HEK293 (cell line): ENCODE data around the gene PDHA2.

ENCODE experiments used
- CTCF ChIA-PET: fragments of 350-600 bp; formaldehyde crosslinking; extraction: SDS; loops from one replicate; lab custom pipeline; 2021; ENCODE audit warnings: antibody characterized with exemption; lab: Yijun Ruan, JAX
- POLR2A ChIA-PET: fragments of 300-600 bp; formaldehyde crosslinking; extraction: SDS; loops from one replicate; lab custom pipeline; 2020; ENCODE audit warnings: antibody characterized with exemption, inconsistent platforms; lab: Yijun Ruan, JAX
- H3K27ac ChIP-seq: fragments of 200-500 bp; sonication (Bioruptor generic); 2 replicates; pipeline ENCODE4 v1.5.1; 2014; ENCODE audit warnings: low read depth, low read length, control low read depth, inconsistent platforms; ENCODE audit errors: extremely low read depth
- H3K36me3 ChIP-seq, 2 experiments: fragments of 200-500 bp in 1 of 2; sonication (Bioruptor generic) in 1 of 2; 1 replicate in 1 of 2; 2 replicates in 1 of 2; pipeline ENCODE4 v1.5.1; 2014 to 2017; ENCODE audit warnings: inconsistent platforms in 2 of 2, low read length in 2 of 2; ENCODE audit not compliant: control insufficient read depth in 2 of 2, insufficient read depth in 1 of 2
- H3K4me1 ChIP-seq: fragments of 200-500 bp; sonication (Bioruptor generic); 2 replicates; pipeline ENCODE4 v1.5.1; 2014; ENCODE audit warnings: mild to moderate bottlenecking, low read length, inconsistent platforms; ENCODE audit not compliant: control insufficient read depth, insufficient read depth
- H3K4me3 ChIP-seq: 2 replicates; pipeline ENCODE4 v1.5.1; 2011; ENCODE audit warnings: low read depth, mild to moderate bottlenecking, control low read depth, low read length, moderate library complexity
- H3K9me3 ChIP-seq: fragments of 200-500 bp; sonication (Bioruptor generic); 2 replicates; pipeline ENCODE4 v1.5.1; 2014; ENCODE audit warnings: low read depth, low read length, inconsistent platforms; ENCODE audit not compliant: control insufficient read depth, insufficient read depth
- YY1 ChIP-seq: fragments of 450-650 bp; formaldehyde crosslinking; IDR thresholded peaks from 2 replicates; pipeline ENCODE4 v1.5.1; 2018; ENCODE audit warnings: missing biosample characterization, missing genetic modification characterization
- ZBTB1 ChIP-seq: fragments of 450-650 bp; formaldehyde crosslinking; IDR thresholded peaks from 2 replicates; pipeline ENCODE4 v1.5.1; 2016; ENCODE audit warnings: missing biosample characterization, missing genetic modification characterization
- ZBTB20 ChIP-seq: fragments of 450-650 bp; formaldehyde crosslinking; IDR thresholded peaks from 2 replicates; pipeline ENCODE4 v1.5.1; 2016; ENCODE audit warnings: missing biosample characterization, missing genetic modification characterization
- ZNF175 ChIP-seq: fragments of 450-650 bp; formaldehyde crosslinking; IDR thresholded peaks from 2 replicates; pipeline ENCODE4 v1.5.1; 2016; ENCODE audit warnings: missing biosample characterization, missing genetic modification characterization
- ZNF202 ChIP-seq: fragments of 450-650 bp; formaldehyde crosslinking; IDR thresholded peaks from 2 replicates; pipeline ENCODE4 v1.5.1; 2016; ENCODE audit warnings: missing biosample characterization, missing genetic modification characterization, borderline replicate concordance
- ZNF266 ChIP-seq: fragments of 450-650 bp; formaldehyde crosslinking; IDR thresholded peaks from 2 replicates; pipeline ENCODE4 v1.5.1; 2016; ENCODE audit warnings: missing biosample characterization, missing genetic modification characterization, low read depth
- ZNF274 ChIP-seq, 2 experiments: fragments of 200-500 bp in 1 of 2; fragments of 450-650 bp in 1 of 2; sonication (Bioruptor generic) in 1 of 2; formaldehyde crosslinking in 1 of 2; IDR thresholded peaks; 2 replicates each; pipeline versions ENCODE4 v1.5.1 to v1.6.1; 2014 to 2016; ENCODE audit warnings: borderline replicate concordance in 1 of 2, inconsistent platforms in 1 of 2, low read length in 1 of 2, missing biosample characterization in 1 of 2, missing genetic modification characterization in 1 of 2
- ZNF366 ChIP-seq: fragments of 450-650 bp; formaldehyde crosslinking; conservative IDR thresholded peaks from 2 replicates; pipeline ENCODE4 v1.5.1; 2016; ENCODE audit warnings: missing biosample characterization, missing genetic modification characterization
- ZNF473 ChIP-seq: fragments of 450-650 bp; formaldehyde crosslinking; IDR thresholded peaks from 2 replicates; pipeline ENCODE4 v1.5.1; 2017; ENCODE audit warnings: missing biosample characterization, missing genetic modification characterization
- ZNF621 ChIP-seq: fragments of 450-650 bp; formaldehyde crosslinking; IDR thresholded peaks from 2 replicates; pipeline ENCODE4 v1.5.1; 2017; ENCODE audit warnings: missing biosample characterization, missing genetic modification characterization
- ZNF626 ChIP-seq: fragments of 450-650 bp; sonication (Bioruptor Pico); formaldehyde crosslinking; IDR thresholded peaks from 2 replicates; pipeline ENCODE4 v1.5.1; 2018; ENCODE audit warnings: missing biosample characterization, missing genetic modification characterization, inconsistent platforms
- ZNF629 ChIP-seq: fragments of 450-650 bp; formaldehyde crosslinking; IDR thresholded peaks from 2 replicates; pipeline ENCODE4 v1.5.1; 2017; ENCODE audit warnings: missing biosample characterization, missing genetic modification characterization
- ZNF658 ChIP-seq: fragments of 450-650 bp; formaldehyde crosslinking; IDR thresholded peaks from 2 replicates; pipeline ENCODE4; 2016; ENCODE audit warnings: missing biosample characterization, missing genetic modification characterization
- ZNF776 ChIP-seq: fragments of 450-650 bp; formaldehyde crosslinking; IDR thresholded peaks from 2 replicates; pipeline ENCODE4 v1.5.0; 2017; ENCODE audit warnings: missing biosample characterization, missing genetic modification characterization, borderline replicate concordance
- TF ChIP-seq, protein P1 (sequence below): fragments of 450-650 bp; formaldehyde crosslinking; IDR thresholded peaks from 2 replicates; pipeline ENCODE4 v1.5.1; 2016; ENCODE audit warnings: missing biosample characterization, missing genetic modification characterization
- TF ChIP-seq, protein P2 (sequence below): fragments of 450-650 bp; formaldehyde crosslinking; IDR thresholded peaks from 2 replicates; pipeline ENCODE4 v1.5.1; 2017; ENCODE audit warnings: missing biosample characterization, missing genetic modification characterization
- TF ChIP-seq, protein P3 (sequence below): fragments of 450-650 bp; formaldehyde crosslinking; IDR thresholded peaks from 2 replicates; pipeline ENCODE4 v1.5.1; 2016; ENCODE audit warnings: missing biosample characterization, missing genetic modification characterization, low read depth
- TF ChIP-seq, protein P4 (sequence below): fragments of 450-650 bp; formaldehyde crosslinking; conservative IDR thresholded peaks from 2 replicates; pipeline ENCODE4 v1.5.1; 2016; ENCODE audit warnings: low read depth, missing biosample characterization, missing genetic modification characterization

The PDHA2 gene

DNA sequence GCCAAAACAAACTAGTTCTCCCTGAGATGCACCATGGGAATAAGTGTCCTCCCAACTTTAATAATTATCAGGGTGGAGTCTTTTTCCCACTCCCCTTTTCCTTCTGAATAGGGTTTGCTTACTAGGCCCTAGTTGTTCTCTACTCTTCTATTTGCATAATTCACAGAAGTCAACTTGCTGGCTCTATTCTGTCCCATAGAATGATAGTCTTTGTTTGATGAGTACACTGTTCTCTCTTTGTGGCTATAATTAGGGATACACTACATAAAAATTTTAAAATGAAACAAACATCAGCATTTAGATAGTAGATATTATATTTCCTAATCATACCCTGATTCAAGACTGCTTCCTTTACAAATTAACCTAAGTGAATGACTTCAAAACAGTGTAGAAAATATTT is 10.3 kb downstream of the PDHA2 start:
- Histone ChIP-seq H3K4me1 (no peaks in the 10 kb centered on the region), H3K36me3 (no peaks in the 10 kb centered on the region), H3K27ac (no peak overlapping the region), H3K4me3 (no peak overlapping the region), H3K9me3 (no peaks in the 10 kb centered on the region)
- no peak for TF ChIP-seq ZBTB20 (tag by site-specific recombination)
- no peak for TF ChIP-seq ZNF266
- TF ChIP-seq ZNF366 (tag by site-specific recombination): no peak
- no peak for TF ChIP-seq ZNF202 (tag by site-specific recombination)
- no peak for TF ChIP-seq ZNF776 (tag by site-specific recombination)
- TF ChIP-seq ZNF473: no peak
- no peak for TF ChIP-seq ZNF626 (tag by site-specific recombination)
- TF ChIP-seq ZNF621 (tag by site-specific recombination): no peak
- TF ChIP-seq ZNF175: no peak
- TF ChIP-seq ZNF658 (tag by site-specific recombination): no peak
- TF ChIP-seq, protein P1, sequence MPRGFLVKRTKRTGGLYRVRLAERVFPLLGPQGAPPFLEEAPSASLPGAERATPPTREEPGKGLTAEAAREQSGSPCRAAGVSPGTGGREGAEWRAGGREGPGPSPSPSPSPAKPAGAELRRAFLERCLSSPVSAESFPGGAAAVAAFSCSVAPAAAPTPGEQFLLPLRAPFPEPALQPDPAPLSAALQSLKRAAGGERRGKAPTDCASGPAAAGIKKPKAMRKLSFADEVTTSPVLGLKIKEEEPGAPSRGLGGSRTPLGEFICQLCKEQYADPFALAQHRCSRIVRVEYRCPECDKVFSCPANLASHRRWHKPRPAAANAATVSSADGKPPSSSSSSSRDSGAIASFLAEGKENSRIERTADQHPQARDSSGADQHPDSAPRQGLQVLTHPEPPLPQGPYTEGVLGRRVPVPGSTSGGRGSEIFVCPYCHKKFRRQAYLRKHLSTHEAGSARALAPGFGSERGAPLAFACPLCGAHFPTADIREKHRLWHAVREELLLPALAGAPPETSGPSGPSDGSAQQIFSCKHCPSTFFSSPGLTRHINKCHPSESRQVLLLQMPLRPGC (tag by site-specific recombination): no peak
- no peak for TF ChIP-seq ZNF629 (tag by site-specific recombination)
- TF ChIP-seq YY1 (tag by site-specific recombination): no peak
- TF ChIP-seq ZBTB1 (tag by site-specific recombination): no peak
- TF ChIP-seq, protein P2, sequence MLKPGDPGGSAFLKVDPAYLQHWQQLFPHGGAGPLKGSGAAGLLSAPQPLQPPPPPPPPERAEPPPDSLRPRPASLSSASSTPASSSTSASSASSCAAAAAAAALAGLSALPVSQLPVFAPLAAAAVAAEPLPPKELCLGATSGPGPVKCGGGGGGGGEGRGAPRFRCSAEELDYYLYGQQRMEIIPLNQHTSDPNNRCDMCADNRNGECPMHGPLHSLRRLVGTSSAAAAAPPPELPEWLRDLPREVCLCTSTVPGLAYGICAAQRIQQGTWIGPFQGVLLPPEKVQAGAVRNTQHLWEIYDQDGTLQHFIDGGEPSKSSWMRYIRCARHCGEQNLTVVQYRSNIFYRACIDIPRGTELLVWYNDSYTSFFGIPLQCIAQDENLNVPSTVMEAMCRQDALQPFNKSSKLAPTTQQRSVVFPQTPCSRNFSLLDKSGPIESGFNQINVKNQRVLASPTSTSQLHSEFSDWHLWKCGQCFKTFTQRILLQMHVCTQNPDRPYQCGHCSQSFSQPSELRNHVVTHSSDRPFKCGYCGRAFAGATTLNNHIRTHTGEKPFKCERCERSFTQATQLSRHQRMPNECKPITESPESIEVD (tag by site-specific recombination): no peak
- TF ChIP-seq, protein P3, sequence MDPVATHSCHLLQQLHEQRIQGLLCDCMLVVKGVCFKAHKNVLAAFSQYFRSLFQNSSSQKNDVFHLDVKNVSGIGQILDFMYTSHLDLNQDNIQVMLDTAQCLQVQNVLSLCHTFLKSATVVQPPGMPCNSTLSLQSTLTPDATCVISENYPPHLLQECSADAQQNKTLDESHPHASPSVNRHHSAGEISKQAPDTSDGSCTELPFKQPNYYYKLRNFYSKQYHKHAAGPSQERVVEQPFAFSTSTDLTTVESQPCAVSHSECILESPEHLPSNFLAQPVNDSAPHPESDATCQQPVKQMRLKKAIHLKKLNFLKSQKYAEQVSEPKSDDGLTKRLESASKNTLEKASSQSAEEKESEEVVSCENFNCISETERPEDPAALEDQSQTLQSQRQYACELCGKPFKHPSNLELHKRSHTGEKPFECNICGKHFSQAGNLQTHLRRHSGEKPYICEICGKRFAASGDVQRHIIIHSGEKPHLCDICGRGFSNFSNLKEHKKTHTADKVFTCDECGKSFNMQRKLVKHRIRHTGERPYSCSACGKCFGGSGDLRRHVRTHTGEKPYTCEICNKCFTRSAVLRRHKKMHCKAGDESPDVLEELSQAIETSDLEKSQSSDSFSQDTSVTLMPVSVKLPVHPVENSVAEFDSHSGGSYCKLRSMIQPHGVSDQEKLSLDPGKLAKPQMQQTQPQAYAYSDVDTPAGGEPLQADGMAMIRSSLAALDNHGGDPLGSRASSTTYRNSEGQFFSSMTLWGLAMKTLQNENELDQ (tag by site-specific recombination): no peak
- TF ChIP-seq, protein P4, sequence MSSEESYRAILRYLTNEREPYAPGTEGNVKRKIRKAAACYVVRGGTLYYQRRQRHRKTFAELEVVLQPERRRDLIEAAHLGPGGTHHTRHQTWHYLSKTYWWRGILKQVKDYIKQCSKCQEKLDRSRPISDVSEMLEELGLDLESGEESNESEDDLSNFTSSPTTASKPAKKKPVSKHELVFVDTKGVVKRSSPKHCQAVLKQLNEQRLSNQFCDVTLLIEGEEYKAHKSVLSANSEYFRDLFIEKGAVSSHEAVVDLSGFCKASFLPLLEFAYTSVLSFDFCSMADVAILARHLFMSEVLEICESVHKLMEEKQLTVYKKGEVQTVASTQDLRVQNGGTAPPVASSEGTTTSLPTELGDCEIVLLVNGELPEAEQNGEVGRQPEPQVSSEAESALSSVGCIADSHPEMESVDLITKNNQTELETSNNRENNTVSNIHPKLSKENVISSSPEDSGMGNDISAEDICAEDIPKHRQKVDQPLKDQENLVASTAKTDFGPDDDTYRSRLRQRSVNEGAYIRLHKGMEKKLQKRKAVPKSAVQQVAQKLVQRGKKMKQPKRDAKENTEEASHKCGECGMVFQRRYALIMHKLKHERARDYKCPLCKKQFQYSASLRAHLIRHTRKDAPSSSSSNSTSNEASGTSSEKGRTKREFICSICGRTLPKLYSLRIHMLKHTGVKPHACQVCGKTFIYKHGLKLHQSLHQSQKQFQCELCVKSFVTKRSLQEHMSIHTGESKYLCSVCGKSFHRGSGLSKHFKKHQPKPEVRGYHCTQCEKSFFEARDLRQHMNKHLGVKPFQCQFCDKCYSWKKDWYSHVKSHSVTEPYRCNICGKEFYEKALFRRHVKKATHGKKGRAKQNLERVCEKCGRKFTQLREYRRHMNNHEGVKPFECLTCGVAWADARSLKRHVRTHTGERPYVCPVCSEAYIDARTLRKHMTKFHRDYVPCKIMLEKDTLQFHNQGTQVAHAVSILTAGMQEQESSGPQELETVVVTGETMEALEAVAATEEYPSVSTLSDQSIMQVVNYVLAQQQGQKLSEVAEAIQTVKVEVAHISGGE (tag by site-specific recombination): no peak
- no peak for TF ChIP-seq ZNF274 (IDR thresholded peaks at IDR 0.05; ENCODE audit: low read length)
- TF ChIP-seq ZNF274 (tag by site-specific recombination; IDR thresholded peaks at IDR 0.05; ENCODE audit: borderline replicate concordance): no peak
- ChIA-PET CTCF (no interaction called here), POLR2A (no interaction called here)
